ENCODE results near the gene FZD4.

DNA sequence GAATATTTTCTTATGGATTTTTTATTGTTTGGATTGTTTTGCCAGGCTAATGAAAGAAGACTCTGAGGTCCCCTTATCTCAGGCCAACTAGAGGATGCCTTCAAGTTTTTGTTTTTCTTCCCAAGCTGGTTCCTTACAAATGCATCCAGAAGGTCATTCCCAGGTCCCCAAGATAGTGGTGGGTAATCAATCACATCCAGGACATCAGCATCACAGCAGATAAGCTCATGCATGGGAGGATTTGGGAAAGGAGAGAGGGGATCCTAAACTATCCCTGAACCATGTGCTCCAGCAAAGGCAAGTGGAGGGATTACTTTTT is 20.7 kb downstream of the FZD4 start:
- TF ChIP-seq POLR2A (IDR thresholded peaks at IDR 0.05; ENCODE audit: borderline replicate concordance, extremely low read depth, insufficient read depth, insufficient read length) (no peak), EZH2phosphoT487 (IDR thresholded peaks at IDR 0.05; ENCODE audit: borderline replicate concordance) (no peak), YY1 (IDR thresholded peaks at IDR 0.05; ENCODE audit: extremely low read depth, insufficient replicate concordance, low read depth, low read length) (no peak), EZH2 (IDR thresholded peaks at IDR 0.05) (no peak), FOSL1 (IDR thresholded peaks at IDR 0.05; ENCODE audit: low read depth) (no peak), TCF7L2 (IDR thresholded peaks at IDR 0.05; ENCODE audit: borderline replicate concordance, extremely low read depth, insufficient read depth, insufficient read length) (no peak)
- TF ChIP-seq, protein P1, sequence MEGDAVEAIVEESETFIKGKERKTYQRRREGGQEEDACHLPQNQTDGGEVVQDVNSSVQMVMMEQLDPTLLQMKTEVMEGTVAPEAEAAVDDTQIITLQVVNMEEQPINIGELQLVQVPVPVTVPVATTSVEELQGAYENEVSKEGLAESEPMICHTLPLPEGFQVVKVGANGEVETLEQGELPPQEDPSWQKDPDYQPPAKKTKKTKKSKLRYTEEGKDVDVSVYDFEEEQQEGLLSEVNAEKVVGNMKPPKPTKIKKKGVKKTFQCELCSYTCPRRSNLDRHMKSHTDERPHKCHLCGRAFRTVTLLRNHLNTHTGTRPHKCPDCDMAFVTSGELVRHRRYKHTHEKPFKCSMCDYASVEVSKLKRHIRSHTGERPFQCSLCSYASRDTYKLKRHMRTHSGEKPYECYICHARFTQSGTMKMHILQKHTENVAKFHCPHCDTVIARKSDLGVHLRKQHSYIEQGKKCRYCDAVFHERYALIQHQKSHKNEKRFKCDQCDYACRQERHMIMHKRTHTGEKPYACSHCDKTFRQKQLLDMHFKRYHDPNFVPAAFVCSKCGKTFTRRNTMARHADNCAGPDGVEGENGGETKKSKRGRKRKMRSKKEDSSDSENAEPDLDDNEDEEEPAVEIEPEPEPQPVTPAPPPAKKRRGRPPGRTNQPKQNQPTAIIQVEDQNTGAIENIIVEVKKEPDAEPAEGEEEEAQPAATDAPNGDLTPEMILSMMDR (IDR thresholded peaks at IDR 0.05 in 2 of 3, conservative IDR thresholded peaks at IDR 0.05 in 1 of 3; ENCODE audit: borderline replicate concordance in 1 of 3, insufficient read depth in 1 of 3, low read depth in 2 of 3, low read length in 2 of 3), result no peak
- TF ChIP-seq, protein P2, sequence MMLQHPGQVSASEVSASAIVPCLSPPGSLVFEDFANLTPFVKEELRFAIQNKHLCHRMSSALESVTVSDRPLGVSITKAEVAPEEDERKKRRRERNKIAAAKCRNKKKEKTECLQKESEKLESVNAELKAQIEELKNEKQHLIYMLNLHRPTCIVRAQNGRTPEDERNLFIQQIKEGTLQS (IDR thresholded peaks at IDR 0.05), result no peak
